Measurements from ENCODE around the gene BOLA2. TPM values are rescaled to one million over a fixed set of nuclear protein-coding genes. Genes with fewer than 3 reads are reported as not detected.
"Not testable (repeated sequence)": the region's sequence is repeated elsewhere in the genome, so short reads cannot be mapped to it uniquely, and the experiment has no call there.

BOLA2 gene
- 1 to 10 TPM; 7.1 to 7.8 TPM for total RNA-seq
- long read RNA-seq, donor 1, result 0 reads
- long read RNA-seq, donor 2, partial matches to known transcripts, result 1 of 5 reads
- long read RNA-seq, donor 2, other reads (novel, unspliced or antisense), result 0 of 5 reads

- intact Hi-C loops (cut with DNase I); DNase-seq (ENCODE audit: low spot score): not testable (repeated sequence)
These were observed at the start of gene BOLA2, which contains the start of gene SLX1B for GRCh38 chr16:29454269-29454668. Gene BOLA2 (minus strand): TSS chr16:29454351. CDS start chr16:29454253, 98 bp downstream. Gene SLX1B (plus strand): TSS chr16:29454533.

DNA sequence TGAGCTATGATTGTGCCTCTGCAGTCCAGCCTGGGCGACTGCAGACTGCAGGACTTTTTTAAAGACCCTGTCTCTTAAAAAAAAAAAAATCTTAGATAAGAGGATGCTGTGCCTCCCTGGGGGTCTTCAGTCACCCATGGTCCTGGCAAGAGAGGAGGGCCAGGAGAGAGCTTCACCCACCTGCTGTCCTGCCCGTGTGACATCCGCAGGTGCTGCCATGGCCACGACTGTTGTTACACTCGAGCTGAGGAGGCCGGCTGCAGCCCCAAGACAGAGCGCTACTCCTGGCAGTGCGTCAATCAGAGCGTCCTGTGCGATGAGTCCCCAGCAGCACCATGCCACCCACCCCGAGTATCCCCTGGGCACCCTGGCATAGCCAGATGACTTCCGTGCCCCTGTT, 28.1 kb upstream of the BOLA2 start:
- DNase-seq (ENCODE audit: low spot score), result peak; percentile 57
- intact Hi-C loops (cut with DNase I), result not testable (repeated sequence)

GRCh38 chr16:29472065-29472464, 17.9 kb upstream of the BOLA2 start:
- intact Hi-C loops (cut with DNase I); DNase-seq (ENCODE audit: low spot score): not testable (repeated sequence)

GRCh38 chr16:29469660-29470059, 15.5 kb upstream of the BOLA2 start:
- intact Hi-C loops (cut with DNase I), result not testable (repeated sequence)
- DNase-seq (ENCODE audit: low spot score), result peak; percentile 95

- intact Hi-C loops (cut with DNase I); DNase-seq (ENCODE audit: low spot score): not testable (repeated sequence)
These were observed 13.7 kb upstream of the BOLA2 start for GRCh38 chr16:29467654-29468366.

GRCh38 chr16:29466904-29467303, 12.8 kb upstream of the BOLA2 start:
- intact Hi-C loops (cut with DNase I); DNase-seq (ENCODE audit: low spot score): not testable (repeated sequence)

GRCh38 chr16:29465985-29466824, 12.1 kb upstream of the BOLA2 start:
- intact Hi-C loops (cut with DNase I); DNase-seq (ENCODE audit: low spot score): not testable (repeated sequence)

GRCh38 chr16:29460647-29461030, 6.5 kb upstream of the BOLA2 start:
- DNase-seq (ENCODE audit: low spot score); intact Hi-C loops (cut with DNase I): not testable (repeated sequence)

GRCh38 chr16:29459706-29460646, 5.8 kb upstream of the BOLA2 start, which contains the start of gene SULT1A4:
Gene SULT1A4 (plus strand): TSS chr16:29459913. CDS start chr16:29461386, 1,473 bp downstream.
- intact Hi-C loops (cut with DNase I); DNase-seq (ENCODE audit: low spot score): not testable (repeated sequence)

- intact Hi-C loops (cut with DNase I), result not testable (repeated sequence)
- peak; percentile 35 for DNase-seq (ENCODE audit: low spot score)
These were observed 3.5 kb upstream of the BOLA2 start for GRCh38 chr16:29457660-29458059.

- DNase-seq (ENCODE audit: low spot score); intact Hi-C loops (cut with DNase I): not testable (repeated sequence)
These were observed 677 bp upstream of the BOLA2 start for GRCh38 chr16:29454828-29455227.

DNA sequence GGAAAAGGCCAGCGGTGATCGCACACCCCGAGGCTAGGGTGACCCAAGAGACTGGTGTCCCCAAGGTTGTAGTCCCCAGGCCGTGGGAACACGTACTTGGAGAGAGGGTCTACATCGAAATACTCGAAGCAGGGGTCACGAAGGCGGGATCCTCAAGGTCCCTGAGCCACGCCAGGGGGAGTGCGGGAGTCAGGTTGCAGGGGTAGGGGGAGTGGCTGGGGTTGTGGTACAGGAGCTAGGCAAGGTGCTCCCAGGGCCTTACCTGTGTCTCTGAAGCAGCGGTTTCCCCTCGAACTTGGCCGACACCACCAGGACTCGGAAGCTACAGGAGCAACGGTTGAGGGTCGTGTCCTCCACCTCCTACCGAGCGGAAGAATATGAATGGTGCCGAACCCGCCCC, 397 bp downstream of the BOLA2 start:
- DNase-seq (ENCODE audit: low spot score); intact Hi-C loops (cut with DNase I): not testable (repeated sequence)

DNA sequence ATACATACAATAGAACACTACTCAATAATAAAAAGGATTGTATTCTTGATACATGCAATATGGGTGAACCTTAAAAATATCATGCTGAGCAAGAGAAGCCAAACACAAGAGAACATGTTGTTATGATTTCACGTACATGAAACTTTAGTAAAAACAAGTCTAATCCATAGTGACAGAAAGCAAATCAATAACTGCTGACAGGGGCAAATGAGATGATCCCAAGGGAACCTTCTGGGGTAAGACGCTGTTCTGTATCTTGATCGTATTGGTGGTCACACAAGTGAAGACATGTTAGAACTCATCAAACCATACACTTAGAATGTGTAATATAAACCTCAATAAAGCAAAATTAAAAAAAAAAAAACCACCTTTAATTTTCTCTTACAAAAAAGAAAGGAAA, 28.8 kb downstream of the BOLA2 start:
- DNase-seq (ENCODE audit: low spot score); intact Hi-C loops (cut with DNase I): not testable (repeated sequence)

GRCh38 chr16:29423587-29423986, 30.6 kb downstream of the BOLA2 start:
- intact Hi-C loops (cut with DNase I); DNase-seq (ENCODE audit: low spot score): not testable (repeated sequence)

DNA sequence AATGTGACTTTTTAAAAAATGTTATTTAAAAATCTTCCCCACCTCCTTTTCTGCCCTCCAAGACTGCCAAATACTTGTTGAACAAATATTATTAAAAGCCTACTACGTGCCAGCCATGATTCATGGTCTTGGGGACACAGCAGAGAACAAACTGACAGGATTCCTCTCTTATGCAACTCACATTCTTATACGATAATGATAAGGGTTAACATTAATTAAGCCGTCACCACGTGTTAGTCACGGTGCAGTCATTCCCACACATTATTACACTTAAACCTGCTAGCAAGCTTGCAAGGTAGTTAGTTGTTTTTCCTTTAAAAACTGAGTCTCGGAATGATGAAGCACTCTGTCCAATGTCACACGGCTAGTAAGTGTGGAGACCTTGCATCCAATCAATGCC, 48.9 kb downstream of the BOLA2 start:
- intact Hi-C loops (cut with DNase I); DNase-seq (ENCODE audit: low spot score): not testable (repeated sequence)
